ENCODE data around the gene CRYL1.

Gene CRYL1

DNA sequence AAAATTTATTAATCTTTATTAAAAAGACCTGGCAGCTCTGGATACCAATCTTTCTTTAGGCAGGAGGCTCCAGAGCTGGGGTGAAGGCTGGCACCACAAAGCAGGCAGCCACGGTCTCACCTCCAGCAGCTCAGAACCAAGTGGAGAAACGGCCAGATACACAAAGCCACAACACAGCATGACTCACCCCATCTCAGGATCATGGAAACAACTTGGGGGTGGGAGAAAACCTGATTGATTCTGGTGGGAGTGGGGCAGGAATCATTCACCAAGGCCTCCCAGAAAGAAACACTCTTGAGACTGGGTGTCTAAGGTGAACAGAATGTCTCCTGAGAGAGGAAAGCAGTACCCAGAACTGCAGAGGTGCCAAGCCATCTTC lies 64.2 kb downstream of the CRYL1 start:
- TF ChIP-seq MYC (IDR thresholded peaks at IDR 0.05; ENCODE audit: low read depth, low read length): no peak
- TF ChIP-seq, protein P1, sequence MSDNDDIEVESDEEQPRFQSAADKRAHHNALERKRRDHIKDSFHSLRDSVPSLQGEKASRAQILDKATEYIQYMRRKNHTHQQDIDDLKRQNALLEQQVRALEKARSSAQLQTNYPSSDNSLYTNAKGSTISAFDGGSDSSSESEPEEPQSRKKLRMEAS (IDR thresholded peaks at IDR 0.05; ENCODE audit: low read depth, low read length): no peak
- TF ChIP-seq POLR2A (IDR thresholded peaks at IDR 0.05; ENCODE audit: extremely low read depth, insufficient read length): no peak
- TF ChIP-seq, protein P2, sequence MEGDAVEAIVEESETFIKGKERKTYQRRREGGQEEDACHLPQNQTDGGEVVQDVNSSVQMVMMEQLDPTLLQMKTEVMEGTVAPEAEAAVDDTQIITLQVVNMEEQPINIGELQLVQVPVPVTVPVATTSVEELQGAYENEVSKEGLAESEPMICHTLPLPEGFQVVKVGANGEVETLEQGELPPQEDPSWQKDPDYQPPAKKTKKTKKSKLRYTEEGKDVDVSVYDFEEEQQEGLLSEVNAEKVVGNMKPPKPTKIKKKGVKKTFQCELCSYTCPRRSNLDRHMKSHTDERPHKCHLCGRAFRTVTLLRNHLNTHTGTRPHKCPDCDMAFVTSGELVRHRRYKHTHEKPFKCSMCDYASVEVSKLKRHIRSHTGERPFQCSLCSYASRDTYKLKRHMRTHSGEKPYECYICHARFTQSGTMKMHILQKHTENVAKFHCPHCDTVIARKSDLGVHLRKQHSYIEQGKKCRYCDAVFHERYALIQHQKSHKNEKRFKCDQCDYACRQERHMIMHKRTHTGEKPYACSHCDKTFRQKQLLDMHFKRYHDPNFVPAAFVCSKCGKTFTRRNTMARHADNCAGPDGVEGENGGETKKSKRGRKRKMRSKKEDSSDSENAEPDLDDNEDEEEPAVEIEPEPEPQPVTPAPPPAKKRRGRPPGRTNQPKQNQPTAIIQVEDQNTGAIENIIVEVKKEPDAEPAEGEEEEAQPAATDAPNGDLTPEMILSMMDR (IDR thresholded peaks at IDR 0.05; ENCODE audit: low read depth, low read length): no peak
- DNase-seq (ENCODE audit: low read depth): peak; percentile 35
- no peak overlapping the region for H3K4me3 ChIP-seq (ENCODE audit: low read depth, low read length)

DNA sequence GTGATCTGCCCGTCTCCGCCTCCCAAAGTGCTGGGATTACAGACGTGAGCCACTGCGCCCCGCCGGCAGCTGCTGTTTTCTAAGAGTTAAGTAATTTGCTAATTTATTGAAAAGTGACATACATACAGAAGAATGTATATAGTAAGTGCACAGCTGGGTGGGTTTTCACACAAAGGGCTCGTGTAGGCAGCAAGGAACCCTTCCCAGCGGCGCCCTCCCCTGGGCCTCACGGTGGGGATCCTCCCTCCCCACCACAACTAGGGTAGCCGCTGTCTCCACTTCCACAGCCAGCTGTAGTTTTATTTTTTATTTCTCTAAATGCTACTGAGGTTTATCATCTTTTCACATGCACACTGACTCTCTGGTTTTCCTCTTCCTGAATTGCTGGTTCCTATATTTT lies 64.9 kb downstream of the CRYL1 start:
- no peak overlapping the region for H3K4me3 ChIP-seq (ENCODE audit: low read depth, low read length)
- peak; percentile 17 for DNase-seq (ENCODE audit: low read depth)
- TF ChIP-seq MYC (IDR thresholded peaks at IDR 0.05; ENCODE audit: low read depth, low read length): no peak
- TF ChIP-seq, protein P1 (IDR thresholded peaks at IDR 0.05; ENCODE audit: low read depth, low read length): no peak
- TF ChIP-seq POLR2A (IDR thresholded peaks at IDR 0.05; ENCODE audit: extremely low read depth, insufficient read length): no peak
- TF ChIP-seq, protein P2 (IDR thresholded peaks at IDR 0.05; ENCODE audit: low read depth, low read length): no peak

DNA sequence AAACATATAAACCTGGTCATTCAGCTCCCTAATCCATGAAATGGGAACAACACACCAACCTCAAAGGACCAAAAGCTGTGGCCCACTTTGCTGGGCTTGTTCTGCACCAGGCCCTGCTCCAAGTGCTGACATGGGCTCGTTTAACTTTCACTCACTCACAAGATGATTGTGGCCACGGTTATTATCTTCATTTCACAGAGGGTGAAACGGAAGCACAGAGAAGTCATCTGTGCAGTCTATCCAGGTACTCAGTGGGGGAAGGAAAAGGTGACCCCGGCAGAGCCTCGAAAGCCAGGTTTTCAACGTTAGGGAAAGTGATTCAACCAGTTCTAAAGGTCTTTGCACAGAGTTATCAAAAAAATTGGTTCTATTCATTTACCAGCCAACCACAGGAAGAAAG lies 68.0 kb downstream of the CRYL1 start:
- no peak for DNase-seq (ENCODE audit: low read depth)
- no peak overlapping the region for H3K4me3 ChIP-seq (ENCODE audit: low read depth, low read length)
- TF ChIP-seq MYC (IDR thresholded peaks at IDR 0.05; ENCODE audit: low read depth, low read length) (no peak), POLR2A (IDR thresholded peaks at IDR 0.05; ENCODE audit: extremely low read depth, insufficient read length) (no peak)
- TF ChIP-seq, protein P2 (IDR thresholded peaks at IDR 0.05; ENCODE audit: low read depth, low read length): no peak
- TF ChIP-seq, protein P1 (IDR thresholded peaks at IDR 0.05; ENCODE audit: low read depth, low read length): no peak

DNA sequence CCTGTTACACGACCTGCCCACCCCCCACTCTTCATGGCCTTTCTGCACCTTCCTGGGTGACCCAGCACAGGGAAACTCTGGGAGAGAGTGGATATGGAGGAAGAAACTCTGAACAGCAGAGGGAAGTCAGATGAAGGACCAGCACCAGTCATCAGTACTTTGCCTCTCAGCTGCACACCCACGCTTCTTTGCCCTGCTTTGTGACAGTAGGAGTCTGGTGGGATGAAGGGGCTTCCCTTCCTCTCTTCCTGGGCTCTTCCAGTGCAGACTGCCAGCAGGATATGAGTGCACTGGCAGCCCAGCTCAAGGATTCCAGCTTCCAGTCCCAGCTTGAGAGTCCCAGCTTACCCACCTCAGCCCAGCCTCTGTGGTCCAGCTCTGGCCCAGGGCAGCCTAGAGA lies 68.9 kb downstream of the CRYL1 start:
- no peak for DNase-seq (ENCODE audit: low read depth)
- no peak overlapping the region for H3K4me3 ChIP-seq (ENCODE audit: low read depth, low read length)
- TF ChIP-seq, protein P2 (IDR thresholded peaks at IDR 0.05; ENCODE audit: low read depth, low read length): no peak
- TF ChIP-seq, protein P1 (IDR thresholded peaks at IDR 0.05; ENCODE audit: low read depth, low read length): no peak
- TF ChIP-seq MYC (IDR thresholded peaks at IDR 0.05; ENCODE audit: low read depth, low read length): no peak
- no peak for TF ChIP-seq POLR2A (IDR thresholded peaks at IDR 0.05; ENCODE audit: extremely low read depth, insufficient read length)

DNA sequence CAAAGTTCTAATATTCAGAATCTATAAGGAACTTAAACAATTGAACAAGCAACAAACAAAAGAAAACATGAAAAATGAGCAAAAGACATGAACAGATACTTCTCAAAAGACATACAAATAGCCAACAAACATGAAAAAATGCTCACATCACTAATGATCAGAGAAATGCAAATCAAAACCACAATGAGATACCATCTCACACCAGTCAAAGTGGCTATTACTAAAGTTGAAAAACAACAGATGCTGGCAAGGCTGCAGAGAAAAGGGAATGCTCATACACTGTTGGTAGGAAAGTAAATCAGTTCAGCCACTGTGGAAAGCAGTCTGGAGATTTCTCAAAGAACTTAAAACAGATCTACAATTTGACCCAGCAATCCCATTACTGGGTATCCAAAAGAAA lies 74.3 kb downstream of the CRYL1 start:
- H3K4me3 ChIP-seq (ENCODE audit: low read depth, low read length): no peak overlapping the region
- DNase-seq (ENCODE audit: low read depth): no peak
- TF ChIP-seq, protein P2 (IDR thresholded peaks at IDR 0.05; ENCODE audit: low read depth, low read length): no peak
- TF ChIP-seq MYC (IDR thresholded peaks at IDR 0.05; ENCODE audit: low read depth, low read length) (no peak), POLR2A (IDR thresholded peaks at IDR 0.05; ENCODE audit: extremely low read depth, insufficient read length) (no peak)
- TF ChIP-seq, protein P1 (IDR thresholded peaks at IDR 0.05; ENCODE audit: low read depth, low read length): no peak

DNA sequence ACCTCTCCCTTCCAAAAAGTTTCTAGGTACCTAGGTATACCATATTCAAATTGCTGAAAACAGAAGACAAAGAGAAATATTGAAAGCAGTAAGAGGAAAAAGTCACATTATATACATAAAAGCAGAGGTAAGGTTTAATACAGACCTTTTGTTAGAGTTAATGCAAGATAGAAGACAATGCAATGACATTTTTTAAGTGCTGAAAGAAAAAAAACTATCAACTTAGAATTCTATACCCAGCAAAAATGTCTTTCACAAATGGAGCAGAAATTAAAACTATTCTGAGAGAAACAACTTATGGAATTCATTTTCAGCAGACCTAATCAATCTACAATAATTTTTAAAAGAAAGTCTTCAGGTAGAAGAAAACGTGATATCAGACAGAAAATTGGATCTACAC lies 77.2 kb downstream of the CRYL1 start:
- no peak for DNase-seq (ENCODE audit: low read depth)
- H3K4me3 ChIP-seq (ENCODE audit: low read depth, low read length): no peak overlapping the region
- TF ChIP-seq MYC (IDR thresholded peaks at IDR 0.05; ENCODE audit: low read depth, low read length): no peak
- TF ChIP-seq, protein P2 (IDR thresholded peaks at IDR 0.05; ENCODE audit: low read depth, low read length): no peak
- TF ChIP-seq, protein P1 (IDR thresholded peaks at IDR 0.05; ENCODE audit: low read depth, low read length): no peak
- TF ChIP-seq POLR2A (IDR thresholded peaks at IDR 0.05; ENCODE audit: extremely low read depth, insufficient read length): no peak

Data from NB4 (cell line).